H9 (cell line): ENCODE measurements around the gene NUBPL. TPM values are rescaled to one million over a fixed set of nuclear protein-coding genes. Genes with fewer than 3 reads are reported as not detected.
"Not testable (repeated sequence)": the region's sequence is repeated elsewhere in the genome, so short reads cannot be mapped to it uniquely, and the experiment has no call there.

ENCODE experiments used
- DNase-seq: peaks from one replicate; pipeline ENCODE4 v3.0.0-alpha.2; 2017
- H2AFZ ChIP-seq: one replicate; pipeline ENCODE4 v1.6.1; 2013; ENCODE audit warnings: mild to moderate bottlenecking, low read length, control low read depth, moderate library complexity
- H2AK5ac ChIP-seq: 2 replicates; pipeline ENCODE4 v1.6.1; 2013; ENCODE audit warnings: low read length, control low read depth, mixed read lengths; ENCODE audit not compliant: insufficient read length
- H2BK120ac ChIP-seq: one replicate; pipeline ENCODE4 v1.6.1; 2013; ENCODE audit warnings: low read depth, mild to moderate bottlenecking, low read length, control low read depth, inconsistent platforms; ENCODE audit not compliant: poor library complexity, severe bottlenecking
- H2BK12ac ChIP-seq: 2 replicates; pipeline ENCODE4 v1.6.1; 2013; ENCODE audit warnings: low read length, control low read depth, mixed read lengths, low read depth; ENCODE audit not compliant: insufficient read length
- H2BK15ac ChIP-seq: 2 replicates; pipeline ENCODE4 v1.6.1; 2013; ENCODE audit warnings: low read depth, low read length, control low read depth
- H2BK20ac ChIP-seq: one replicate; pipeline ENCODE4 v1.6.1; 2013; ENCODE audit warnings: low read depth, mild to moderate bottlenecking, low read length, control low read depth, inconsistent platforms; ENCODE audit not compliant: poor library complexity, severe bottlenecking
- H2BK5ac ChIP-seq: 2 replicates; pipeline ENCODE4 v1.6.1; 2013; ENCODE audit warnings: low read length, control low read depth, mixed read lengths; ENCODE audit not compliant: insufficient read length
- H3K14ac ChIP-seq: 2 replicates; pipeline ENCODE4 v1.6.1; 2013; ENCODE audit warnings: low read length, control low read depth; ENCODE audit not compliant: insufficient read depth
- H3K18ac ChIP-seq: 2 replicates; pipeline ENCODE4 v1.6.1; 2013; ENCODE audit warnings: low read depth, mild to moderate bottlenecking, mixed read lengths, low read length, control low read depth; ENCODE audit not compliant: insufficient read length
- H3K23ac ChIP-seq: 2 replicates; pipeline ENCODE4 v1.6.1; 2013; ENCODE audit warnings: low read length, control low read depth, mixed read lengths, low read depth; ENCODE audit not compliant: insufficient read length
- H3K23me2 ChIP-seq: 2 replicates; pipeline ENCODE4 v1.6.1; 2013; ENCODE audit warnings: low read depth, mild to moderate bottlenecking, mixed read lengths, low read length, control low read depth; ENCODE audit not compliant: insufficient read length, poor library complexity, severe bottlenecking
- H3K27ac ChIP-seq: 2 replicates; pipeline ENCODE4 v1.5.1; 2013; ENCODE audit warnings: low read length, control low read depth, mixed read lengths, low read depth; ENCODE audit not compliant: insufficient read length
- H3K27me3 ChIP-seq: 2 replicates; pipeline ENCODE4 v1.6.1; 2013; ENCODE audit warnings: low read length, control low read depth, inconsistent platforms; ENCODE audit not compliant: insufficient read depth
- H3K4ac ChIP-seq: 2 replicates; pipeline ENCODE4 v1.6.1; 2013; ENCODE audit warnings: low read depth, mild to moderate bottlenecking, control low read depth, inconsistent platforms, low read length, moderate library complexity
- H3K4me1 ChIP-seq: 2 replicates; pipeline ENCODE4 v1.6.1; 2013; ENCODE audit warnings: low read length, control low read depth, inconsistent platforms; ENCODE audit not compliant: insufficient read depth
- H3K4me2 ChIP-seq: 2 replicates; pipeline ENCODE4 v1.6.1; 2013; ENCODE audit warnings: low read length, control low read depth, mixed read lengths; ENCODE audit not compliant: insufficient read length, insufficient read depth
- H3K56ac ChIP-seq: 2 replicates; pipeline ENCODE4 v1.6.1; 2013; ENCODE audit warnings: low read depth, mild to moderate bottlenecking, mixed read lengths, low read length, control low read depth; ENCODE audit not compliant: insufficient read length
- H3K79me1 ChIP-seq: 2 replicates; pipeline ENCODE4 v1.6.1; 2013; ENCODE audit warnings: low read depth, mild to moderate bottlenecking, moderate library complexity, low read length, control low read depth, inconsistent platforms; ENCODE audit not compliant: insufficient read depth, poor library complexity, severe bottlenecking
- H3K79me2 ChIP-seq: 2 replicates; pipeline ENCODE4 v1.6.1; 2013; ENCODE audit warnings: low read length, control low read depth, inconsistent platforms; ENCODE audit not compliant: insufficient read depth
- H3K9ac ChIP-seq: 2 replicates; pipeline ENCODE4 v1.6.1; 2013; ENCODE audit warnings: low read length, control low read depth, mixed read lengths; ENCODE audit not compliant: insufficient read length; ENCODE audit errors: extremely low read depth
- H3K9me3 ChIP-seq: one replicate; pipeline ENCODE4 v1.6.1; 2013; ENCODE audit warnings: low read depth, low read length, inconsistent platforms; ENCODE audit not compliant: control insufficient read depth
- H3T11ph ChIP-seq: one replicate; pipeline ENCODE4 v1.6.1; 2013; ENCODE audit warnings: mild to moderate bottlenecking, low read length, control low read depth, inconsistent platforms
- H4K20me1 ChIP-seq: one replicate; pipeline ENCODE4 v1.6.1; 2013; ENCODE audit not compliant: control insufficient read depth, insufficient read length, insufficient read depth
- H4K5ac ChIP-seq: 2 replicates; pipeline ENCODE4 v1.6.1; 2013; ENCODE audit warnings: low read depth, mild to moderate bottlenecking, mixed read lengths, low read length, control low read depth; ENCODE audit not compliant: insufficient read length
- H4K8ac ChIP-seq: replicated peaks from 2 replicates; pipeline ENCODE4 v1.6.1; 2013; ENCODE audit warnings: low read length, control low read depth, mixed read lengths, low read depth; ENCODE audit not compliant: insufficient read length
- H4K91ac ChIP-seq: 2 replicates; pipeline ENCODE4 v1.6.1; 2013; ENCODE audit warnings: low read depth, mild to moderate bottlenecking, moderate library complexity, mixed read lengths, low read length, control low read depth; ENCODE audit not compliant: insufficient read length
- H3K27ac Mint-ChIP-seq, 3 experiments: 2 replicates in 2 of 3; 3 replicates in 1 of 3; pipeline ENCODE4 v1.8.0; 2020 to 2021; ENCODE audit warnings: mixed read lengths in 3 of 3, mild to moderate bottlenecking in 1 of 3, moderate library complexity in 1 of 3
- H3K27me3 Mint-ChIP-seq: 2 replicates; pipeline ENCODE4 v1.8.0; 2021; ENCODE audit warnings: low read depth, mild to moderate bottlenecking, moderate library complexity, mixed read lengths
- H3K36me3 Mint-ChIP-seq, 3 experiments: 2 replicates in 2 of 3; 3 replicates in 1 of 3; pipeline ENCODE4 v1.8.0; 2020 to 2021; ENCODE audit warnings: low read depth in 3 of 3, mixed read lengths in 3 of 3; ENCODE audit not compliant: insufficient read depth in 1 of 3
- H3K4me1 Mint-ChIP-seq, 2 experiments: 2 replicates each; pipeline ENCODE4 v1.8.0; 2020; ENCODE audit warnings: mixed read lengths in 2 of 2
- H3K4me3 Mint-ChIP-seq, 2 experiments: 2 replicates in 1 of 2; 3 replicates in 1 of 2; pipeline ENCODE4 v1.8.0; 2020 to 2021; ENCODE audit warnings: mild to moderate bottlenecking in 2 of 2, mixed read lengths in 2 of 2, moderate library complexity in 1 of 2
- H3K9me3 Mint-ChIP-seq, 2 experiments: 2 replicates in 1 of 2; 3 replicates in 1 of 2; pipeline ENCODE4 v1.8.0; 2020; ENCODE audit warnings: mild to moderate bottlenecking in 2 of 2, mixed read lengths in 2 of 2, moderate library complexity in 1 of 2
- CTCF ChIP-seq: fragments of 200-600 bp; sonication (generic); conservative IDR thresholded peaks from 3 replicates; pipeline ENCODE4 v1.8.0; 2021; ENCODE audit warnings: antibody characterized with exemption, mild to moderate bottlenecking
- WGBS: extraction: QIAGEN DNeasy Blood & Tissue Kit; methylation state at CpG from one replicate; pipeline ENCODE4 v1.1.7; 2013; ENCODE audit warnings: missing lambda C conversion rate, low lambda C conversion rate, mixed read lengths; ENCODE audit not compliant: insufficient read length; ENCODE audit errors: extremely low coverage; 5-methylcytosine and 5-hydroxymethylcytosine counted together
- total RNA-seq: library from RNA; stranded (reverse); gene quantifications from 2 replicates; pipeline ENCODE4 v1.2.1, GENCODE V29; 2021

NUBPL gene
- total RNA-seq, 1 experiment from 2014 or later: 14.8 TPM

GRCh38 chr14:31889297-31889696 lies 328.1 kb downstream of the NUBPL start:
- Histone ChIP-seq H3T11ph (no peak overlapping the region), H4K5ac (no peak overlapping the region), H2AFZ (no peak overlapping the region), H2BK15ac (no peak overlapping the region), H3K4ac (no peak overlapping the region), H3K23ac (no peak overlapping the region), H3K4me1 (peaks cover 5% of the 10 kb centered on the region; the same call in 1 of the 2 replicates), H3K4me2 (no peak overlapping the region), H2BK12ac (no peak overlapping the region), H3K27me3 (no peaks in the 10 kb centered on the region), H3K56ac (no peak overlapping the region), H2AK5ac (no peak overlapping the region), H3K79me2 (no peaks in the 10 kb centered on the region), H2BK20ac (no peak overlapping the region), H4K8ac (no peak overlapping the region), H2BK5ac (no peak overlapping the region), H3K18ac (no peak overlapping the region), H3K23me2 (no peaks in the 10 kb centered on the region), H3K9ac (no peak overlapping the region), H3K14ac (no peak overlapping the region), H3K79me1 (no peaks in the 10 kb centered on the region), H4K91ac (no peak overlapping the region), H3K27ac (no peak overlapping the region), H4K20me1 (no peaks in the 10 kb centered on the region), H2BK120ac (no peak overlapping the region), H3K9me3 (no peaks in the 10 kb centered on the region)
- no peak for DNase-seq
- Mint-ChIP-seq H3K4me3 (no peak overlapping the region), H3K36me3 (no peaks in the 10 kb centered on the region), H3K9me3 (no peaks in the 10 kb centered on the region; a peak in 1 of 5 replicates), H3K27me3 (no peaks in the 10 kb centered on the region; the same call in 1 of the 2 replicates), H3K4me1 (peaks cover 23 to 25% of the 10 kb centered on the region in 2 experiments), H3K27ac (no peak overlapping the region)
- no peak for TF ChIP-seq CTCF
- WGBS: no CpG with 5 or more reads among the region's 2 CpGs

- not testable (repeated sequence) for H2BK20ac ChIP-seq, DNase-seq, H3K79me2 ChIP-seq, H3K4me1 ChIP-seq, H4K8ac ChIP-seq, H3K27ac Mint-ChIP-seq, H3K18ac ChIP-seq, H3K9me3 Mint-ChIP-seq, H3K23me2 ChIP-seq, H2BK120ac ChIP-seq, H4K91ac ChIP-seq, H3K4ac ChIP-seq, H2BK12ac ChIP-seq, H3T11ph ChIP-seq, H2BK5ac ChIP-seq, H3K27me3 Mint-ChIP-seq, H4K20me1 ChIP-seq, H3K23ac ChIP-seq, H3K9me3 ChIP-seq, H3K36me3 Mint-ChIP-seq, H3K56ac ChIP-seq, H3K4me2 ChIP-seq, H3K4me3 Mint-ChIP-seq, H3K27me3 ChIP-seq, H4K5ac ChIP-seq, H2BK15ac ChIP-seq, H3K14ac ChIP-seq, H3K79me1 ChIP-seq, H2AFZ ChIP-seq, H2AK5ac ChIP-seq, H3K27ac ChIP-seq, H3K9ac ChIP-seq
- peaks cover 29 to 31% of the 10 kb centered on the region in 2 experiments for H3K4me1 Mint-ChIP-seq
- no CpG with 5 or more reads among the region's 4 CpGs for WGBS
Observed at GRCh38 chr14:31890202-31890601, 329.0 kb downstream of the NUBPL start.
